MCF 10A (cell line): ENCODE data around the gene UNC50. TPM values are rescaled to one million over a fixed set of nuclear protein-coding genes. Genes with fewer than 3 reads are reported as not detected.

Experiments
- BruUV-seq: library from RNA; stranded (reverse); fragments of 400-500 nt; replicated peaks from 2 replicates; lab custom pipeline; 2021; lab: Mats Ljungman, UMichigan
- CTCF ChIA-PET: fragments of 300-600 bp; sonication (Branson Sonifier 250); formaldehyde crosslinking; extraction: SDS; loops from one replicate; lab custom pipeline; 2021; ENCODE audit warnings: antibody characterized with exemption, inconsistent platforms; lab: Yijun Ruan, JAX
- POLR2A ChIA-PET: fragments of 300-600, 350-650 bp; sonication (Branson Sonifier 250); formaldehyde crosslinking; extraction: SDS; loops from one replicate; lab custom pipeline; 2020; ENCODE audit warnings: antibody characterized with exemption, inconsistent platforms; lab: Yijun Ruan, JAX
- DNase-seq: peaks from one replicate; pipeline ENCODE4 v3.0.0-alpha.2; 2018; ENCODE audit not compliant: unreplicated experiment
- H3K27ac Mint-ChIP-seq: one replicate; pipeline ENCODE4 v1.8.0; 2022; ENCODE audit warnings: mild to moderate bottlenecking, low read depth, mixed read lengths; ENCODE audit not compliant: unreplicated experiment
- H3K27me3 Mint-ChIP-seq: one replicate; pipeline ENCODE4 v1.8.0; 2022; ENCODE audit warnings: mixed read lengths; ENCODE audit not compliant: insufficient read depth, unreplicated experiment
- H3K36me3 Mint-ChIP-seq: one replicate; pipeline ENCODE4 v1.8.0; 2022; ENCODE audit warnings: mild to moderate bottlenecking, moderate library complexity, mixed read lengths; ENCODE audit not compliant: insufficient read depth, unreplicated experiment
- H3K4me1 Mint-ChIP-seq: one replicate; pipeline ENCODE4 v1.8.0; 2022; ENCODE audit warnings: mixed read lengths; ENCODE audit not compliant: insufficient read depth, unreplicated experiment
- H3K4me3 Mint-ChIP-seq: one replicate; pipeline ENCODE4 v1.8.0; 2022; ENCODE audit warnings: mild to moderate bottlenecking, moderate library complexity, mixed read lengths; ENCODE audit not compliant: unreplicated experiment
- H3K9me3 Mint-ChIP-seq: one replicate; pipeline ENCODE4 v1.8.0; 2022; ENCODE audit warnings: mixed read lengths; ENCODE audit not compliant: unreplicated experiment
- intact Hi-C: fragments of 100-400 bp; cut with micrococcal nuclease; formaldehyde crosslinking; loops from 2 replicates; pipeline ENCODE4 v1.14.1; 2022
- total RNA-seq: library from RNA; stranded (reverse); gene quantifications from 2 replicates; pipeline ENCODE4 v1.2.3, GENCODE V29; 2022
- TF ChIP-seq, protein P1 (sequence below): fragments of 200-600 bp; IDR thresholded peaks from one replicate; pipeline ENCODE4 v1.8.0; 2022; ENCODE audit warnings: antibody characterized with exemption, mild to moderate bottlenecking; ENCODE audit not compliant: unreplicated experiment

UNC50 gene
- total RNA-seq, 1 experiment from 2014 or later, result 36.9 TPM

DNA sequence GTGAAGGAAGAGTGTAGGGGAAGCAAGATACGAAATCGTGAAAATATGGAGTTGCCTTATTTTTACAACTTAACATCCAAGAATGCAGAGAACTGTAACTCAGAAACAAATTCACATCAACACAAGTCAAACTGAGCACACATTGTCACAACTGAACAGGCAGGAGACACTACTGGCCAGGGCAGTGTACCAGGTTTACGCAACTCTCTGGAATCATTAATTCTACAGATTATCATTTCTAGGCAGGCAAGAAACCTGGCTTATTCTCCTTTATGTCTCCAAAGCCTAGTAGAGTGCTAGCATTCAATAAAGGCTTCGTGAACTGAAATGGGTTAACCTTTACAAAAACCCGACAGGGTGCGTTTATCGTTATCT, 661 bp upstream of the UNC50 start:
- ChIA-PET CTCF (no interaction called here), POLR2A (interaction anchor here (0.9 to 2.2 kb wide), 5 partner anchors 14 to 729 kb away, joined by 3 to 15 read pairs (median 4); partner anchors contain the start of genes EIF5B and TXNDC9)
- H3K27ac Mint-ChIP-seq, result peak overlapping the region; percentile 98
- H3K4me3 Mint-ChIP-seq, result peak overlapping the region; percentile 93
- BruUV-seq, result TSS peak; percentile 69
- H3K36me3 Mint-ChIP-seq, result peaks cover 74% of the 10 kb centered on the region
- H3K9me3 Mint-ChIP-seq, result no peaks in the 10 kb centered on the region
- H3K27me3 Mint-ChIP-seq, result no peaks in the 10 kb centered on the region
- TF ChIP-seq, protein P1, sequence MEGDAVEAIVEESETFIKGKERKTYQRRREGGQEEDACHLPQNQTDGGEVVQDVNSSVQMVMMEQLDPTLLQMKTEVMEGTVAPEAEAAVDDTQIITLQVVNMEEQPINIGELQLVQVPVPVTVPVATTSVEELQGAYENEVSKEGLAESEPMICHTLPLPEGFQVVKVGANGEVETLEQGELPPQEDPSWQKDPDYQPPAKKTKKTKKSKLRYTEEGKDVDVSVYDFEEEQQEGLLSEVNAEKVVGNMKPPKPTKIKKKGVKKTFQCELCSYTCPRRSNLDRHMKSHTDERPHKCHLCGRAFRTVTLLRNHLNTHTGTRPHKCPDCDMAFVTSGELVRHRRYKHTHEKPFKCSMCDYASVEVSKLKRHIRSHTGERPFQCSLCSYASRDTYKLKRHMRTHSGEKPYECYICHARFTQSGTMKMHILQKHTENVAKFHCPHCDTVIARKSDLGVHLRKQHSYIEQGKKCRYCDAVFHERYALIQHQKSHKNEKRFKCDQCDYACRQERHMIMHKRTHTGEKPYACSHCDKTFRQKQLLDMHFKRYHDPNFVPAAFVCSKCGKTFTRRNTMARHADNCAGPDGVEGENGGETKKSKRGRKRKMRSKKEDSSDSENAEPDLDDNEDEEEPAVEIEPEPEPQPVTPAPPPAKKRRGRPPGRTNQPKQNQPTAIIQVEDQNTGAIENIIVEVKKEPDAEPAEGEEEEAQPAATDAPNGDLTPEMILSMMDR, result no peak
- intact Hi-C loops, result no loop called here
- no peak for DNase-seq
- peaks cover 40% of the 10 kb centered on the region for H3K4me1 Mint-ChIP-seq

DNA sequence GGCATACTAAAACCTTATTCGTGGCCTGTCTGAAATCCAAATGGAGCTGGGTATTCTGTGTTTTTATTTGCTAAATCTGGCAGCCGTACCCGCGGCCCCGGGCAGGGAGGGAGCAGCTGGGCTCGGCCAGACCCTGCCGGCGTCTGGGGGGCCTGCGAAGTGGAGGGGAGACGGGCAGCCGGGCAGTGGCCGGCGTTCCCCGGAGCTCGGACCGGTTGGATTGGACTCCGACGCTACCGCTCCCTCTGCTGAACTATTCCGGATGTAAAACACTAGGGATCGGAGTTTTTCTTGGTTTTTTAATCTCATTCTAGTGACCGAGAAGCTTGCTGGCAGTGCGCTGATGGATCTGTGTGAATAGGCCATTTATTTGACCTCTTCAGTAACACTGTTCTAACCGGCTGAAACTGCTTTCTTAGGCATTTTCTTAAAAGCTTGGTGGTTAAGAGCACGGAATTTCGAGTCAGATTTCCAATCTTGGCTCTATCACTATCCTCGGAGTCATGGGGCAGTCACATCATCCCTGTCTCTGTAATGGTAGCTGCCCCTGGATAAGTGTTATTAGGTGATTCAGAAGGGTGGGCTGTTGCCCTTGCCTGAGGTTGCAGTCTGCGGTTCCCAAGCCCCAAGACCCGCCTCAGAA, 694 bp downstream of the UNC50 start:
- CTCF ChIA-PET, result interaction anchor here (0.6 to 0.8 kb wide), 2 partner anchors 48 to 74 kb away, joined by 3 to 4 read pairs; no protein-coding TSS in a partner anchor

DNA sequence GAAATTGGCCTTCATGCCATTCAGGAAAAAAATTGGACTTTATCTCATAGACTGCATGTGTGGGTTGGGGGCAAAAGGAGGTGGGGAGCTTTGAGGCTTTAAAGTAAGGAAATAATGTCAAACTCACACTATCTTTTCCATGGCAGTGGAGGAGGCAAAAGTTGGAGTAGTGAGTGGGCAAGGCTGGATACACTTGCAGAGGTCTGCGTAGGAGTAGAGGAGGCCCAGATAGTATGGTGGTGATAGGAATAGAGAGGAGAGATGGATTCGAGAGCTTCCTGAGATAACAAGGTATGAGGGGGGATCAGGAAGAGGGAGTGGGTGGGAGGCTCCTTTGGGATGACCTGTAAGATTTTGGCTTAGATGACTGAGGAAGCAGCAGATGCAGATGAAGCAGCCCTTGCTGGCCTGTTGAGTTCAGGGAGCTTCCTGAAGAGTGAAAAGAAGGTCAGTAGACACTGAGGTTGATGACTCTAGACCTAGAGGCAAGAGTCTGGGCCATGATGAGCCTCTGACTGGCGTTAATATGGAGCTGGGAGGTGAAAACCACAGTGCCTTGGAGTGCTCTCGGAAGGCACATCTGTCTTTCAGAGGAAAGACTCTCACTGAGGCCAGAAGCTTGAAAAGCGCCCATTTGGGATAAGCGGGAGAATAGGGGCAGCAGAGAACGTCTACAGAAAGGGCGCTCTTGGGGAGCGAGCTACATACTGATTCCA, 5.8 kb downstream of the UNC50 start:
- no peak for DNase-seq
- POLR2A ChIA-PET, result interaction anchor here (0.5 to 0.6 kb wide), 2 partner anchors 19 to 225 kb away, joined by 3 read pairs; no protein-coding TSS in a partner anchor
- Mint-ChIP-seq H3K4me3 (no peak overlapping the region), H3K4me1 (peaks cover 20% of the 10 kb centered on the region), H3K36me3 (peaks cover 91% of the 10 kb centered on the region), H3K27me3 (no peaks in the 10 kb centered on the region), H3K9me3 (no peaks in the 10 kb centered on the region), H3K27ac (peak overlapping the region; percentile 8)
- intact Hi-C loops, result no loop called here
- BruUV-seq, result no TSS peak
- CTCF ChIA-PET, result interaction anchor here (0.5 to 1.5 kb wide), 3 partner anchors 27 to 452 kb away, joined by 3 read pairs; no protein-coding TSS in a partner anchor
- TF ChIP-seq, protein P1, result no peak

More for the DNA sequence above, 694 bp downstream of the UNC50 start:
- Mint-ChIP-seq H3K4me1 (peaks cover 46% of the 10 kb centered on the region), H3K27me3 (no peaks in the 10 kb centered on the region), H3K27ac (peak overlapping the region; percentile 98), H3K4me3 (peak overlapping the region; percentile 93), H3K36me3 (peaks cover 74% of the 10 kb centered on the region), H3K9me3 (no peaks in the 10 kb centered on the region)
- TSS peak; percentile 46 for BruUV-seq
- POLR2A ChIA-PET, result interaction anchor here (0.6 to 2.2 kb wide), 24 partner anchors 9 to 1690 kb away, joined by 3 to 15 read pairs (median 4); partner anchors contain the start of genes C2orf15, EIF5B, MITD1 and MRPL30
- peak; percentile 4 for DNase-seq
- intact Hi-C loops, result no loop called here
- TF ChIP-seq, protein P1, result no peak

DNA sequence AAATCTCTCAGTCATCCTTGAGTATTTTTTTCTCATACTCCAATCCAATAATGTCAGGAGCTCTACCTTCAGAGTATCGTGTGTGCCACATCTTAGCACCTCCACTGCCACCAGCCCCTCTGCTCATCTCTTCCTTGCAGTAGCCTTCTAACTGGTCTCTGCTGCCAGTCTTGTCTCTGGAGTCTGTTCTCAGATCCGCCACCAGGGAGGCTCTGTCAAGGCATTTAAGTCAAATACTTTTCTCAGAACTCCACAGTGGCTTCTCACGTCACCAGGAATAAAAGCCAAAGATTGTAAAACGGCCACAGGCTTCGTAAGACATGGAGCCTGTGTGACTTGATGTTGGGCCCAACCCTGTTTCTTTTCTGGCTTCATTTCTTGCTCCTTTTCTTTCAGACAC, 7.1 kb downstream of the UNC50 start:
- no TSS peak for BruUV-seq
- intact Hi-C loops, result no loop called here
- DNase-seq, result no peak
- peaks cover 84% of the 10 kb centered on the region for H3K36me3 Mint-ChIP-seq
- TF ChIP-seq, protein P1, result no peak
- H3K27ac Mint-ChIP-seq, result no peak overlapping the region
- ChIA-PET POLR2A (no interaction called here), CTCF (interaction anchor here (1.5 kb wide), 1 partner anchor 451 kb away, joined by 3 read pairs; no protein-coding TSS in a partner anchor)
- peaks cover 14% of the 10 kb centered on the region for H3K4me1 Mint-ChIP-seq
- H3K27me3 Mint-ChIP-seq, result no peaks in the 10 kb centered on the region
- H3K9me3 Mint-ChIP-seq, result no peaks in the 10 kb centered on the region
- no peak overlapping the region for H3K4me3 Mint-ChIP-seq
